Liver (tissue), 9 donors: ENCODE measurements around the gene RDX. TPM values are rescaled to one million over a fixed set of nuclear protein-coding genes. Genes with fewer than 3 reads are reported as not detected.
A peak's percentile ranks its signal among the peaks of the same experiment; 100 is the strongest.

Experiments used
- DNase-seq: peaks from one replicate; pipeline ENCODE4 v3.0.0-alpha.2; 2017; ENCODE audit warnings: low spot score
- H3K27ac ChIP-seq, 2 donors: one replicate each; pipeline ENCODE4 v1.7.0; 2013; ENCODE audit warnings: inconsistent platforms in 2 of 2, low read length in 2 of 2, control low read depth in 1 of 2, low read depth in 1 of 2, mild to moderate bottlenecking in 1 of 2
- H3K27me3 ChIP-seq, 4 donors: one replicate each; pipeline versions ENCODE4 v1.6.1 to v1.7.0; 2013; ENCODE audit warnings: low read length in 3 of 4, inconsistent platforms in 1 of 4, mild to moderate bottlenecking in 1 of 4, moderate library complexity in 1 of 4; ENCODE audit not compliant: control insufficient read depth in 4 of 4, insufficient read depth in 4 of 4
- H3K36me3 ChIP-seq, 4 donors: one replicate each; pipeline versions ENCODE4 v1.6.1 to v1.7.0; 2013; ENCODE audit warnings: low read length in 3 of 4, mild to moderate bottlenecking in 3 of 4, low read depth in 1 of 4, moderate library complexity in 1 of 4; ENCODE audit not compliant: control insufficient read depth in 4 of 4, insufficient read depth in 3 of 4
- H3K4me1 ChIP-seq, 4 donors: one replicate each; pipeline versions ENCODE4 v1.6.1 to v1.7.0; 2013; ENCODE audit warnings: low read length in 3 of 4, mild to moderate bottlenecking in 3 of 4, moderate library complexity in 1 of 4; ENCODE audit not compliant: control insufficient read depth in 4 of 4, insufficient read depth in 4 of 4
- H3K4me3 ChIP-seq, 3 donors: one replicate each; pipeline versions ENCODE4 v1.6.1 to v1.7.0; 2013; ENCODE audit warnings: low read length in 3 of 3, control low read depth in 1 of 3, low read depth in 1 of 3, mild to moderate bottlenecking in 1 of 3
- H3K9ac ChIP-seq, 2 donors: one replicate each; pipeline ENCODE4 v1.7.0; 2013; ENCODE audit warnings: low read length in 2 of 2, mild to moderate bottlenecking in 2 of 2, moderate library complexity in 2 of 2, control low read depth in 1 of 2, low read depth in 1 of 2
- H3K9me3 ChIP-seq, 4 donors: one replicate each; pipeline versions ENCODE4 v1.6.1 to v1.7.0; 2013; ENCODE audit warnings: low read length in 3 of 4; ENCODE audit not compliant: control insufficient read depth in 4 of 4
- CTCF ChIP-seq: fragments of 150-350 bp; IDR thresholded peaks from 2 replicates; pipeline ENCODE4 v1.5.1; 2017; ENCODE audit warnings: improper control_type of control experiment, low read depth, low read length; ENCODE audit not compliant: missing input control
- FOXA1 ChIP-seq: IDR thresholded peaks from 2 replicates; pipeline ENCODE4 v1.6.1; 2016; ENCODE audit warnings: antibody characterized with exemption
- FOXA2 ChIP-seq: IDR thresholded peaks from 2 replicates; pipeline ENCODE4 v1.6.1; 2016; ENCODE audit warnings: antibody characterized with exemption
- GABPA ChIP-seq, 2 donors: IDR thresholded peaks in 1 of 2; conservative IDR thresholded peaks in 1 of 2; 2 replicates each; pipeline ENCODE4 v1.6.1; 2016; ENCODE audit warnings: antibody characterized with exemption in 2 of 2, mild to moderate bottlenecking in 1 of 2, moderate library complexity in 1 of 2
- HNF4A ChIP-seq, 2 donors: conservative IDR thresholded peaks; 2 replicates each; pipeline ENCODE4 v1.6.1; 2016; ENCODE audit warnings: antibody characterized with exemption in 2 of 2, mild to moderate bottlenecking in 2 of 2
- HNF4G ChIP-seq: IDR thresholded peaks from 2 replicates; pipeline ENCODE4 v1.6.1; 2016; ENCODE audit warnings: antibody characterized with exemption
- JUND ChIP-seq, 2 donors: IDR thresholded peaks; 2 replicates each; pipeline ENCODE4 v1.6.1; 2016; ENCODE audit warnings: antibody characterized with exemption in 2 of 2
- MAX ChIP-seq: IDR thresholded peaks from 2 replicates; pipeline ENCODE4 v1.6.1; 2016; ENCODE audit warnings: antibody characterized with exemption
- NR2F2 ChIP-seq: IDR thresholded peaks from 2 replicates; pipeline ENCODE4 v1.6.1; 2016; ENCODE audit warnings: antibody characterized with exemption
- RAD21 ChIP-seq, 2 donors: IDR thresholded peaks; 2 replicates each; pipeline ENCODE4 v1.6.1; 2016; ENCODE audit warnings: antibody characterized with exemption in 2 of 2, mild to moderate bottlenecking in 2 of 2
- REST ChIP-seq: IDR thresholded peaks from 2 replicates; pipeline ENCODE4 v1.6.1; 2016; ENCODE audit warnings: antibody characterized with exemption, mild to moderate bottlenecking
- RXRA ChIP-seq, 2 donors: IDR thresholded peaks; 2 replicates each; pipeline ENCODE4 v1.6.1; 2017 to 2018; ENCODE audit warnings: antibody characterized with exemption in 2 of 2, mild to moderate bottlenecking in 1 of 2
- SP1 ChIP-seq: IDR thresholded peaks from 2 replicates; pipeline ENCODE4 v1.6.1; 2018; ENCODE audit warnings: antibody characterized with exemption, mild to moderate bottlenecking
- TAF1 ChIP-seq: conservative IDR thresholded peaks from 2 replicates; pipeline ENCODE4 v1.6.1; 2016; ENCODE audit warnings: antibody characterized with exemption, mild to moderate bottlenecking
- YY1 ChIP-seq: IDR thresholded peaks from 2 replicates; pipeline ENCODE4 v1.6.1; 2016; ENCODE audit warnings: antibody characterized with exemption, mild to moderate bottlenecking
- WGBS: extraction: QIAGEN DNeasy Blood & Tissue Kit; methylation state at CpG from one replicate; pipeline ENCODE4 v1.1.7; 2013; 5-methylcytosine and 5-hydroxymethylcytosine counted together
- polyA plus RNA-seq, 2 donors: library from polyadenylated mRNA; stranded (reverse) in 1 of 2; unstranded in 1 of 2; fragments of 200-250 nt in 1 of 2; fragments of >200 nt in 1 of 2; fragmentation: Nextera tagmentation in 1 of 2; extraction: Ambion mirVana in 1 of 2; gene quantifications; one replicate each; pipeline versions ENCODE4 v1.2.1 to v1.2.3, GENCODE V29; 2013 to 2015
- total RNA-seq, 2 donors: library from RNA; depleted of rRNA; stranded (reverse); fragments of >200 nt; gene quantifications; one replicate each; pipeline ENCODE4 v1.2.3, GENCODE V29; 2014
- TF ChIP-seq, protein P1 (sequence below): IDR thresholded peaks from 2 replicates; pipeline ENCODE4 v1.6.1; 2016; ENCODE audit warnings: antibody characterized with exemption
- TF ChIP-seq, protein P2 (sequence below): IDR thresholded peaks from 2 replicates; pipeline ENCODE4 v1.6.1; 2016; ENCODE audit warnings: antibody characterized with exemption
- donor health status: healthy.
- donor health status: healthy.
- donor health status: healthy.
- donor health status: healthy.
- donor health status: healthy.

Gene RDX
- total and polyA plus RNA-seq, 4 donors = 19.9 to 116 (median 53.9) TPM

GRCh38 chr11:110235966-110236365 is 60.4 kb downstream of the RDX start:
- no peaks in the 10 kb centered on the region for H3K4me1 ChIP-seq
- no peak for DNase-seq
- no peaks in the 10 kb centered on the region for H3K9me3 ChIP-seq
- H3K9ac ChIP-seq = no peak overlapping the region
- H3K36me3 ChIP-seq = peaks cover 9 to 47% (median 33%) of the 10 kb centered on the region in 4 donors
- H3K4me3 ChIP-seq = no peak overlapping the region
- WGBS = 65% methylated on average over 1 of the region's 1 CpG
- TF ChIP-seq GABPA (IDR thresholded peaks at IDR 0.05 in 1 of 2, conservative IDR thresholded peaks at IDR 0.05 in 1 of 2) (no peak), FOXA2 (no peak), CTCF (no peak), HNF4G (no peak), RXRA (IDR thresholded peaks at IDR 0.05) (no peak), FOXA1 (no peak), SP1 (no peak), NR2F2 (no peak), HNF4A (conservative IDR thresholded peaks at IDR 0.05) (no peak), RAD21 (IDR thresholded peaks at IDR 0.05) (no peak), JUND (IDR thresholded peaks at IDR 0.05) (no peak), REST (no peak), MAX (no peak), TAF1 (no peak), YY1 (no peak)
- TF ChIP-seq, protein P1, sequence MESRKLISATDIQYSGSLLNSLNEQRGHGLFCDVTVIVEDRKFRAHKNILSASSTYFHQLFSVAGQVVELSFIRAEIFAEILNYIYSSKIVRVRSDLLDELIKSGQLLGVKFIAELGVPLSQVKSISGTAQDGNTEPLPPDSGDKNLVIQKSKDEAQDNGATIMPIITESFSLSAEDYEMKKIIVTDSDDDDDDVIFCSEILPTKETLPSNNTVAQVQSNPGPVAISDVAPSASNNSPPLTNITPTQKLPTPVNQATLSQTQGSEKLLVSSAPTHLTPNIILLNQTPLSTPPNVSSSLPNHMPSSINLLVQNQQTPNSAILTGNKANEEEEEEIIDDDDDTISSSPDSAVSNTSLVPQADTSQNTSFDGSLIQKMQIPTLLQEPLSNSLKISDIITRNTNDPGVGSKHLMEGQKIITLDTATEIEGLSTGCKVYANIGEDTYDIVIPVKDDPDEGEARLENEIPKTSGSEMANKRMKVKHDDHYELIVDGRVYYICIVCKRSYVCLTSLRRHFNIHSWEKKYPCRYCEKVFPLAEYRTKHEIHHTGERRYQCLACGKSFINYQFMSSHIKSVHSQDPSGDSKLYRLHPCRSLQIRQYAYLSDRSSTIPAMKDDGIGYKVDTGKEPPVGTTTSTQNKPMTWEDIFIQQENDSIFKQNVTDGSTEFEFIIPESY = no peak
- TF ChIP-seq, protein P2, sequence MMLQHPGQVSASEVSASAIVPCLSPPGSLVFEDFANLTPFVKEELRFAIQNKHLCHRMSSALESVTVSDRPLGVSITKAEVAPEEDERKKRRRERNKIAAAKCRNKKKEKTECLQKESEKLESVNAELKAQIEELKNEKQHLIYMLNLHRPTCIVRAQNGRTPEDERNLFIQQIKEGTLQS = no peak
- H3K27ac ChIP-seq = no peak overlapping the region
- no peaks in the 10 kb centered on the region for H3K27me3 ChIP-seq

DNA sequence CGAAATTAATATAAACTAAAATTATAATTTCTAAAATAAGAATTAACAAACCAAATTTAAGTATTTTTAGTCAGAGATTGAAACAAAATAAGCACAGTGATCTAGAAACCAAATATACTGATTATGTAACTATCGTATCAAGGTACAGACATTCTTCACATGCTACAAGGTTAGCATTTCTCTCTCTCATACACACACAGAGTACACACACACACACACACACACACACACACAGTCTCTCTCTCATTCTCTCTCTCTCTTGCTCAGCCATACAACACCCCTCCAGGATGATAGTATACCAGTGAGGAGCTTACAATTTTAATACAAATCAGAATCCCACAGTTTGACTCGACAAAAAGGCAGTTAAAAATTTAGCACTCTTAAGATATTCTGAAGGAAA is 66.0 kb downstream of the RDX start:
- H3K9me3 ChIP-seq = no peaks in the 10 kb centered on the region
- H3K4me3 ChIP-seq = no peak overlapping the region
- H3K27me3 ChIP-seq = no peaks in the 10 kb centered on the region
- WGBS = 71% methylated on average over 3 of the region's 3 CpGs
- H3K9ac ChIP-seq = no peak overlapping the region
- H3K27ac ChIP-seq = no peak overlapping the region
- peaks cover 9 to 38% (median 28%) of the 10 kb centered on the region in 4 donors for H3K36me3 ChIP-seq
- DNase-seq = no peak
- peaks cover 0 to 4% (median 1%) of the 10 kb centered on the region in 4 donors for H3K4me1 ChIP-seq
- peak; percentile 19 for TF ChIP-seq FOXA2
- TF ChIP-seq YY1 = no peak
- no peak for TF ChIP-seq FOXA1
- no peak for TF ChIP-seq HNF4G
- peak; percentile 22 to 32 for TF ChIP-seq RXRA (IDR thresholded peaks at IDR 0.05)
- no peak for TF ChIP-seq CTCF
- TF ChIP-seq MAX = no peak
- TF ChIP-seq REST = no peak
- no peak for TF ChIP-seq NR2F2
- TF ChIP-seq, protein P2 = no peak
- peak in 1 of 2 donors; percentile 29 for TF ChIP-seq RAD21 (IDR thresholded peaks at IDR 0.05)
- TF ChIP-seq TAF1 = no peak
